Stimulated activated CD4-positive, alpha-beta T cell treated with anti-CD3 and anti-CD28 coated beads, Interleukin-15, amount 100 ng/mL, for 48 hours (primary cell): ENCODE data around the gene LGALS7.
"Not testable (repeated sequence)": the region's sequence is repeated elsewhere in the genome, so short reads cannot be mapped to it uniquely, and the experiment has no call there.

ENCODE experiments used
- DNase-seq, 2 donors: peaks; one replicate each; pipeline ENCODE4 v3.0.0-alpha.2; 2020; ENCODE audit warnings: low read depth in 2 of 2

LGALS7 gene

GRCh38 chr19:38774181-38774950 is 1.0 kb upstream of the LGALS7 start:
- no peak for DNase-seq

DNA sequence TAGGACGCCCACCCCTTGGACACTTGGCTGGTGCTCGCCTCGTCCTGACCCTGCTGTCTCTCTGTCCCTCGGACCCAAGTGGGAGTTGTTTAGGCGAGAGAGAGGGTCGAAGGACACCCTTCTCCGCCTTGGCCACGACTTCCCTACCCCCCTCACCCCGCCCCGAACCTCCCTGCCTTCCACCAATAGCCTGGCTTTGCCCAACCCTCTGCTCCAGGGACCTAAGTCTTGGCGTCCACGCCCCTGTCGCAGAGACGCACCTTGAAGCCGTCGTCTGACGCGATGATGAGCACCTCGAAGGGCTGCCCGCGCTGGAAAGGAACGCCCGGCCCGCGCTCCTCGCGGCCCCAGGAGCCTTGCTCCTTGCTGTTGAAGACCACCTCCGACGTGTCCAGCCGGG is 1.7 kb downstream of the LGALS7 start:
- not testable (repeated sequence) for DNase-seq

DNA sequence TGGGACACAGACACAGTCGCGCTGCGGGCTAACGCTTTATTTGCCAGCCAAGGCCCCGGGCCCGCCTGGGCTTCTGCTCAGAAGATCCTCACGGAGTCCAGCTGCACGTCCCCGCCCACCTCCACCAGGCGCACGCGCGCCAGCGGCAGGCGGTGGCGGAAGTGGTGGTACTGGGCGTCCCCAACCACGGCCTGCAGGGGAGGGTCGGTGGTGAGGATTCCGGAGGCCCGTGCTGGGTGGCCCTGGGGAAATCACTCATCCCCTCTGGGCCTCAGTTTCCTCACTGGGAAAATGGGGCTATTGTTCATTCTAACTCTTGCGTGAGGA is 2.4 kb downstream of the LGALS7 start:
- DNase-seq = not testable (repeated sequence)

DNA sequence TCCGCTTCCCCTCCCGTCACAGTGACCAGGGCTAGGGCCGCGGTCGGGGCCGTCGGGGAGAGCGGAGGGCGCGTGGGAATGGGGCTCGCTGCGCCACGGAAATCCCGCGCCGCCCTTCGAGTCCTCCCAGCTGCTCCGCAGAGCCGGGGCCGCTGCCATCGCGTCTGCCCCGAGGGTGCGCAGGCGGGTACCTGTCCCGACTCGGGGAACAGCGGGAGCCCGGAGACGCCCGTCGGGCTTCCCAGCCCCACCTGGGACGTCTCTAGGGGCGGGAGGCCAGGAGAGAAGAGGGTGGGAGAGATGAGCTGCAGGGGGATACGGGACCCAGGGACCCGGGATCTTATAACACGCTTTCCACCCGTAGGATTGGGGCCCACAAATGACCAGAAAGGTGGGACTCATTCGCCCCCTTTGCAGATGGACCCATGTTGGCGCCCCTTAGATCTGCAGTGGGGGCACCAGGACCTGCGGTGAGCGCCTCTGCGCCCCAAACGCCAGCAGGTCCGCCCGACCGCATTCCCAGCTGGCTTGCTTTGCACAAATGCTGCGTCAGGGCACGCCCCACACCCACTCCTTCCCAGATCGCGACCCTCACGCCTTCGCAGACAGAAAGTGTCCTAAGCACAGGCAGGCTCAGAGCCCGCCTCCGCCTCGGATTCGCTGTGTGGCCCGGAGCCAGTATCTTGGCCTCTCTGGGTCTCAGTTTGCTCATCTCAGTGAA is 2.9 kb downstream of the LGALS7 start:
- not testable (repeated sequence) for DNase-seq

DNA sequence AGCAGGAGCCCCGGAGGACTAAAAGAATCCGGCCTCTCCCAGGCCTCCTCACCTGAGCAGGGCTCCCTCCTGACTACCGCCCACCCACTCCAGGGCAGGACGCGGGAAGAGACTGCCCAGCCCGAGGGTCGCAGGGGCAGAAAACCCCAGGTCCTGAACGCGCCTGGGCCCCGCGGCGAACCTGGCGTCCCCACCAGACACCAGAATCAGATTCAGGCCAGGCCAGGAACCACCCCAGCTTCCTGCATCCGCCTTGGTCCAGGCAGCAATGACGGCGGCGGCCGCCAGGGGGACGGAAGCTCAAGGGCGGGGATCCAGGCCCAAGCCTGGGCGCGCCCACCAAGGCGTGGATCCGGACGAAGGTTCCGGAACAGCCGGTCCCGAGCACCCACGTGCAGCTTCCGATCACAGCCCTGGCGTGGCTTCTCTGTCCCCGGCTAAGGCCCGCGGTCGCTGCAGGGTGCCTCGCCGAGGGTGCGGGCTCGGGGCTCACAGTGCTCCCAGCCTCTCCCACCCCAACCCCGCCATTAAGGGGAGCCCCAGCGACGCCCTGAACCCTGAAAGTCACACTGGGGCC is 3.6 kb downstream of the LGALS7 start:
- DNase-seq = peak; percentile 76 to 91

DNA sequence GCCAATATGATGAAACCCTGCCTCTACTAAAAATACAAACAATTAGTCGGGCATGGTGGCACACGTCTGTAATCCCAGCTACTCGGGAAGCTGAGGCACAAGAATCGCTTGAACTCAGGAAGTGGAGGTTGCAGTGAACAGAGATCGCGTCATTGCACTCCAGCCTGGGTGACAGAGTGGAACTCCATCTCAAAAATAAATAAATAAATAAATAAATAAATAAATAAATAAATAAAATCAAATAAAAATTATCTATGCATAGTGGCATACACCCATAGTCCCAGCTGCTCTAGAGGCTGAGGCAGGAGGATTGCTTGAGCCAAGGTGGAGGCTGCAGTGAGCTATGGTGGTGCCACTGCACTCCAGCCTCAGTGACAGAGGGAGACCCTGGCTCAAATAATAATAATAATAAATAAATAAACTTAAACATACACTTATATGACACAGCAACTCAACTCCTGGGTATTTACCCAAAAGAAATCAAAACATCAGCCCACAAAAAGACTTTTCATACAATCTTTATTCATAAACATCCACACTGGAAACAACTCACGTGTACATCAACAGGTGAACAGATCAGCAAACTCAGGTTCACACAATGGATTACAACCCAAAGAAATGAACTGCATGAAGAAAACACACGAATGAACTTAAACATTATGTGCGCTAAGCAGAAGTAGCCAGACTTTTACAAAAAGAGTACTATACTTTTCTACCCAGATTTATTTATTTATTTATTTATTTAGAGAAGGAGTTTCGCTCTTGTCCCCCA is 6.9 kb downstream of the LGALS7 start:
- DNase-seq = no peak

DNA sequence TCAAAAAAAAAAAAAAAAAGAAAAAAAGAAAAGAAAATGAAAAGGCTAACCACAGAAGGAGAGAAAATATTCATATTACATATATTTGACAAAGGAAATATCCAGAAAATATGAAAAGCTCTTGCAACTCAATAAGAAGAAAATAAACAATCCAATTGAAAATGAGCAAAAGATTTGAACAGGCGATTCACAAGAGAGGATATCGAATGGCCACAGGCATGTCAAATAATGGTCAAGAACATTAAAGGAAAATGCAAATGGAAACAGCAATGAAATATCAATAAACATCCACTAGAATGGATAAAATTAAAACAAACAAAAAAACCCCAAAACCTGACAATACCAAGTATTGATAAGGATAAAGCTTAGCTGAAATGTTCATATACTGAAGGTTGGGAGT is 8.1 kb downstream of the LGALS7 start:
- no peak for DNase-seq

GRCh38 chr19:38763795-38764220 is 9.5 kb downstream of the LGALS7 start:
- no peak for DNase-seq

- not testable (repeated sequence) for DNase-seq
These were observed 11.4 kb downstream of the LGALS7 start for GRCh38 chr19:38761884-38762389.

DNA sequence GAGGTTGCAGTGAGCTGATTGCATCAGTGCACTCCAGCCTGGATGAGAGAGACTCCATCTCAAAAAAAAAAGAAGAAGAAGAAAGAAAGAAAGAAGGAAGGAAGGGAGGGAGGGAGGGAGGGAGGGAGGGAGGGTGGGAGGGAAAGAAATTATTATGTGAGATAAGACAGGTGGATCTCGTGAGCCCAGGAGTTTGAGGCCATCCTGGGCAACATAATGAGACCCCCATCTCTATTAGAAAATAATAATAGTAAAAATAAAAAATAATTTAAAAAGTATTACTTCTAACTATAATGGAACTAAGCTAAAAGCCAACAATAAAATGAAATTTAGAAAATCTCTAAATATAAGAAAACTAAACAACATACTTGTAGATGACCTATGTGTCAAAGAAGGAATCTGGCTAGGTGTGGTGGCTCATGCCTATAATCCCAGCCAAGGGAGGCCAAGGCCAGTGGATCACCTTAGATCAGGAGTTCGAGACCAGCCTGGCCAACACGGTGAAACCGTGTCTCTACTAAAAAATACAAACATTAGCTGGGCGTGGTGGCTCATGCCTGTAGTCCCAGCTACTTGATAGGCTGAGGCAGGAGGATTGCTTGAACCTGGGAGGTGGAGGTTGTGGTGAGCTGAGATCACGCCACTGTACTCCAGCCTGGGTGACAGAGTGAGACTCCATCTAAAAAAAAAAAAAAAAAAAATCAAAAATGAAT is 12.4 kb downstream of the LGALS7 start:
- not testable (repeated sequence) for DNase-seq

DNA sequence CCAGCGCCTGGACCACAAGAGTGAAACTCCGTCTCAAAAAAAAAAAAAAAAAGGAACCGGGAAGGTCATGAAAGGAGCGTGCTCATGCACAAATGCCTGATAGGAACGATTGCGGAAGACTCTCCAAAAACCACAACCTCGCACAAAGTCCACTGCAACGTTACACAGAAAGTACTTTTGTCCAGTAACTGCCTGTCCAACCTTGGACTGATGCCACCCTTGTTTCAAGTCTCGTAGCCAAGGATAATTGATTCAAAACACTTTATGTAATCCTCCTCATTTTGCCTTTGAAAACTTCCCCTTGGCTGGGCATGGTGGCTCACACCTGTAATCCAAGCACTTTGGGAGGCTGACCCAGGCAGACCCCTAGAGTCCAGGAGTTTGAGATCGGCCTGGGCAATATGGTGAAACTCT is 13.7 kb downstream of the LGALS7 start:
- DNase-seq = no peak

GRCh38 chr19:38754196-38754595 is 19.1 kb downstream of the LGALS7 start:
- DNase-seq = not testable (repeated sequence)

DNA sequence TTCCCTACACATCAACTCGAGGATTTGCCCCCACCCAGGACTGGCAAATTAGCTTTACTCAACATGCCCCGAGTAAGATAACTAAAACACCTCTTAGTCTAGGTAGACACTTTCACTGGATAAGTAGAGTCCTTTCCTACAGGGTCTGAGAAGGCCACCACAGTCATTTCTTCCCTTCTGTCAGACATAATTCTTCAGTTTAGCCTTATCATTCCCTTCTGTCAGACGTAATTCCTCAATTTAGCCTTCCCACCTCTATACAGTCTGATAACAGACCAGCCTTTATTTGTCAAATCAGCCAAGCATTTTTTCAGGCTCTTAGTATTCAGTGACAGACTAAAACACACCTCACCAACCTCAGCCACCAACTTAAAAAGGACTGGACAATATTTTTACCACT is 19.5 kb downstream of the LGALS7 start:
- not testable (repeated sequence) for DNase-seq

DNA sequence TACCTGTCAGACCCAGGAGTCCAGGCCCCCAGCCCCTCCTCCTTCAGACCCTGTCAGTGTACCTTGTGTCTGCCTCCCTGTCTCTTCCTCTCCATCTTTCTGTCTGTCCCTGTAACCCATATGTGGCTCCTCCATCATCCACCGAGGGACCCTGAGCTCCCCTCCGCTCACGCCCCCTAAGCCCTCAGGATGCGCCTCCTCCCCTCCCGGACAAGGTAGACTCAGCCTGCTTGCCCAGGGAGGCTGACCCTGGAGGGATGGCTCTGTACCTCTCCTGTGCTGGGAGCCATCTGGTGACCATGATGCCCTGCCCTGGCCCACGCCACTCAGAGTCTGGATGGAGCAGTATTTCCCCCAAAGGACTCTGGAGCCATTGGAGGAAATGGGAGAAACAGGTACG is 28.0 kb downstream of the LGALS7 start:
- DNase-seq = no peak

DNA sequence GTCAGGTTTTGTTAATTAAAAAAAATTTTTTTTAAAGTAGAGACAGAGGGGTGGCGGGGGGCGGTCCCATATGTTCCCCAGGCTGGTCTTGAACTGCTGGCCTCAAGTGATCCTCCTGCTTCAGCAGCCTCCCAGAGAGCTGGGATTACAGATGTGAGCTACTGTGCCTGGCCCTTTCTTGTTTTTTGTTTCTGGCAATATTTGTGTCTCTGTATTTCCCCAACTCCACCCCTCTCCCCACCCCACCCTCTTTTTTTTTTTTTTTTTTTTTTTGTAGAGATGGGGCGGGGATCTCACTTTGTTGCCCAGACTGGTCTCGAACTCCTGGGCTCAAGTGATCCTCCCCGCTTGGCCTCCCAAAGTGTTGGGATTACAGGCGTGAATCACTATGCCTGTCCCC is 28.4 kb downstream of the LGALS7 start:
- DNase-seq = no peak

DNA sequence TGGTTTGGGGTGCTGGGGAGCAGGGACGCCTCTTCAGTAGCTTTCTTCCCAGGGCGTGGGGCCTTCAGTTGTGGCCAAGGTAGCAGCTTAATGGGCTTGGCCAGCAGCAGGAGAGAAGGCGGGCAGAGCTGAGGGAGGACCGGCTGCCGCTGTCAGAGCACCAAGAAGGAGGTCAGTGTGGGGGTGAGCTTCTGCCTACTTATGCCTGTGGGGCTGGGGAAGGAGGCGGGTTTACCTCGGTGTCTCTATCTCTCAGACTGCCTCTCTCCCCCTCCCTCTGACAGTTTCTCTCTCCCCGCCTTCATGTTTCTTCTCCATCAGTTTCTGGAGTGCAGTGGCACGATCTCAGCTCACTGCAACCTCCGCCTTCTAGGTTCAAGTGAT is 29.0 kb downstream of the LGALS7 start, which contains the start of gene CAPN12:
TSS of gene CAPN12 (minus strand) at position 177 of the 384 bp plus-strand sequence. CDS start 309 bp downstream, outside the sequence.
- DNase-seq = no peak

DNA sequence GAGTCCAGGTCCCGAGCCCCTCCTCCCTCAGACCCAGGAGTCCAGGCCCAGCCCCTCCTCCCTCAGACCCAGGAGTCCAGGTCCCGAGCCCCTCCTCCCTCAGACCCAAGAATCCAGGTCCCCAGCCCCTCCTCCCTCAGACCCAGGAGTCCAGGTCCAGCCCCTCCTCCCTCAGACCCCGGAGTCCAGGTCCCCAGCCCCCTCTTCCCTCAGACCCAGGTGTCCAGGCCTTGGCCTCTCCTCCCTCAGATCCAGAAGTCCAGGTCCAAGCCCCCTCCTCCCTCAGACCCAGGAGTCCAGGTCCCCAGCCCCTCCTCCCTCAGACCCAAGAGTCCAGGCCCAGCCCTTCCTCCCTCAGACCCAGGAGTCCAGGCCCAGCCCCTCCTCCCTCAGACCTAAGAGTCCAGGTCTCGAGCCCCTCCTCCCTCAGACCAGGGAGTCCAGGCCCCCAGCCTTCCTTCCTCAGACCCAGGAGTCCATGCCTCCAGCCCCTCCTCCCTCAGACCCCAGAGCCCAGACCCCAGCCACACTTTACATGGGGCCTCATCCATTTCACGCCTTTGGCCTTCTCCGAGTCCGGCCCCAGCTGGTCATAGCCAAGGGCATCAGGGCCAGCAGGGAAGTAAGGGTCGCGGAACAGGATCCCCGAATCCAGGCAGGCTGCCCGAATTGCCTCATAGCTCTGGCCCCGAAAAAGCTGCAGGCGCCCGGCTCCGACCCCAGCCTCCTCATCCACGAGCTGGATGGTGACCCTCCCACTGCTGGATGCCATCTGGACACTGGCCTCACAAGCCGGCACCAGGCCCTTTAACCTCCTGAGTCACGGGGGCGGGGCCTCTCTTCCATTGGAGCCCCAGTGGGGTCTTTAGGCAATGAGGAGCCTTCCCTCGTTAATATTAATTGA is 29.7 kb downstream of the LGALS7 start:
- DNase-seq = no peak

DNA sequence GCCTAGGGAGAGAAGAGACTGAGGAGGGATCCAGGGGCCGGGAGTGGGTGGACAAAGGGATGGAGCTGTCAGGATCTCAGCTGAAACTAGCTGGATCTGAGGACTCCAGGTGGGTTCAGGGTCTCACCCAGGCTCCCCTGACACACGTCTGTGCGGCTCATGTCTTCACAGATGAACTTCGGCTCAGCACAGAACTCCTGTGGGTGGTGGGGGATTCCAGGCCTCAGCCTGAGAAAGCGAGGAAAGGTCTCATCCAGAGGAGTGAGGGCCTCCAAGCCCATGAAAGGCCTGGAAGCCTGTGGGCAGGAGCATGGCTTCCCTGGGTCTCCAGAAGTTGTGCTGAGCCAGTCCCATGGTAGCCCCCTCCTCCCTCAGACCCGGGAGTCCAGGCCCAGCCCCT is 30.4 kb downstream of the LGALS7 start:
- DNase-seq = no peak

DNA sequence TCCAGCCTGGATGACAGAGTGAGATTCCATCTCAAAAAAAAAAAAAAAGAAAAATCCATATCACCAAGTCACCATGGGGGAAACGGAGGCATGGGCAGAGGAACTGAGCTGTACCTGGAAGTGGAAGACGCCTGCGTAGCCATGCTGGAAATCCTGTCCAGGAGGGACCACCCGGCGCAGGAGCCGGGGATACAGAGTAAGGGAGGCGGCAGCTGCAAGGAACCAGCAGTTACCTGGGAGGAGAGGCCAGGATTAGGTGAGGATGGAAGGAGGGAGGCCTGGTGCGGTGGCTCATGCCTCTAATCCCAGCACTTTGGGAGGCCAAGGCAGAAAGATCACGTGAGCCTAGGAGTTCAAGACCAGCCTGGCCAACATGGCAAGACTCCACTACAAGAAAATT is 31.0 kb downstream of the LGALS7 start:
- no peak for DNase-seq

DNA sequence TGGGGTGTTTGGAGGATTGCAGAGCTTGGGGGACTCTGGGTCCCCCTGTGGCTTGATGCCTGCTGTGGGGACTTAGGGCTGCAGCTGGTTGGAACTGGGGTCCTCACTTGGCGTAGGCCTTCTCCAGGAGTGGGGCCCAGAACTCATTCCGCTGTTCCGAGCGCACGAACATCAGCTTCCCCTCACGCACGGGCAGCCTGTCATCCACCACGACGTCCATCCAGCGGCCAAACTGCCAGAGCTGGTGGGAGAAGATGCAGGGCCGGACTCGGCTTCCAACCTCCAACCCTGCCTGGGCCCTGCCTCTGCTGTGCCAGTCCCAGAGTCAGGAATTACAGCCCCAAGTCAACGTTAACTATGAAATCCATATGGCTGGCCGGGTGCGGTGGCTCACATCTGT is 31.6 kb downstream of the LGALS7 start:
- DNase-seq = no peak
